Stimulated activated CD8-positive, alpha-beta memory T cell treated with anti-CD3 and anti-CD28 coated beads, Interleukin-2, amount 100 ng/mL, for 48 hours (primary cell): ENCODE results near the gene CDKAL1.
"Not testable (repeated sequence)": the region's sequence is repeated elsewhere in the genome, so short reads cannot be mapped to it uniquely, and the experiment has no call there.

Experiments used
- DNase-seq, 2 donors: peaks; one replicate each; pipeline ENCODE4 v3.0.0-alpha.2; 2020; ENCODE audit warnings: low read depth in 2 of 2

Gene CDKAL1

GRCh38 chr6:20594299-20594853, 60.1 kb downstream of the CDKAL1 start:
- DNase-seq: not testable (repeated sequence)

DNA sequence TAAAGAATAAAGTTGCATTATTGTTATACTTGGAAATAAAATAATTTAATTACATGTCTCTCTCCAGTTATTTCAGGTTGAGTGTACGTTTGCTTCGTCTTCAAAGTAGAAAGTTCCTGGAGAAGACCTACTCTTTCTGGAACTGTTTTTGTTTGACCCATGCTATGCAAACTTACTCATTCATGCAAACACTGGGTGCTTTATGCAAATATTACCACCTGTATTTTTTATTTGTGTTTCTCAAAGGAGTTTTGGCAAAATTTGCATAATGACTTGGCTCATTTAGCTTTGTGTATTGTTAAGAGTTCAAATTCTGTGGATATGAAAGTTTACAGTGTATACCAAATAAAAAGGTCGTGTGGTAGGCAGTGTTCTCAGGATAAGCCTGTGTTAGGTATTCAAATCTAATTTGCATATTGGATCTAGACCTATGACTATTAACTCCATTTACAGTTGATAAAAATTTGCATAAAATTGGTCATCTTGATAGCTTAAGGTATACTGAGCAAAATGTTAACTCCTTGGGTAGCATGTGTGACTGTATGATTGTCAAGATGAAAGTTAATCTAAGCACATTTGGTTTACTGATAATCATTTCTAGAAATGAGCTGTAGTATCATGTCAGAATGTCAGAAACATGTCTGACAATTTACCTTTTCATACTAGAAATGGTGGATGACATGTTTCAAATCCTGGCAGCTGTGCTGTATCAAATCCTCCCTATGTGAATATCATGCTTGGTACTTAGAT, 65.2 kb downstream of the CDKAL1 start:
- no peak for DNase-seq

DNA sequence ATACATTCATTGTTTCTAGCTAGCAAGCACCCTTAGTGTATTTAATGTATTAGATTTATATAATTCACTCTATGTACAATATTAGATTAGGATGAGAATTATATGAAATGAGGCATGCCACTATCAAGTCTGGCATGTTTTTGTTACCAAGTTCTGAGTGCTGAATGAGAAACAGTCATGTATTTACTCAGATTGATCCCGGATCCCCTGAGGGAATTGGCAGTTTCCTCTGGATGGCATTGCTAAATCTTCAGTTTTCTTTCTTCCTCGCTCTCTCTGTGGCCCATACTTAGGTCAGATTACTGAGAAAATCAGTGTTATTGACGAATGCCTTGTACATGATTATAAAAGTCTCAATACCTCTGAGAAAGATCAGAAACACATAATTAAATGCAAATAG, 66.6 kb downstream of the CDKAL1 start:
- DNase-seq: no peak

DNA sequence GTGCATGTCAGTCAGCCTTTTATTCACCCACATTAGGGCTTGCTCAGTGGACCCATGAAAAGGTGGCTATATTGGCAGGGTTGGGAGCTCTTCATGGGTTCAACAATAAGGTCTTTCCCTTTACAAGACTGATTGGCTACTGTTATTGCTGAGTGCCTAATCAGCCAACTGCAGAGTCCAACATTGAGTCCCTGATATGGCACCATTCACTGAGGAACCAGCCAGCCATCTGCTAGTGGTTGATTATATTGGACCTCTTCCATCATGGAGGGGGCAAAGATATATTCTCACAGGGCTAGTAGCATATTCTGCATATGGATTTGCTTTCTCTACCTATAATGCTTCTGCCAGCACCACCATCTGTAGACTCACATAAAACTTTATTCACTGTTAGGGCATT, 69.9 kb downstream of the CDKAL1 start:
- DNase-seq: no peak

DNA sequence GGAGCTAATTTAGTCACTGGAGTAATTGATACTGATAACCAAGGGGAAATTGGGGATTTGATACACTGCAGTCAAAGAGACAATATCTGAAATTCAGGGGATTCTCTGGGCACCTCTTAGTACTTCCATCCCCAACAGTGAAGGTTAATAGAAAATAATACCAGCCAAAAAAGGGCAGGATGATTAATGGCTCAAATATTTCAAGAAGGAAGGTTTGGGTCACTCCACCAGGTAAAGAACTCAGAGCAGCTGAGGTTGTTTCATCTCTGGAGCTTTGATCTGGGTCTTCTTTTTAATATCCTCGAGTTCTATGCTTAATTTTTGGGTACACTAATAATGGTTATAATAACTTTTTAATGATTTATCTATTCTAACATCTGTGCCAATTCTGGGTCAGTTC, 70.8 kb downstream of the CDKAL1 start:
- DNase-seq: no peak

DNA sequence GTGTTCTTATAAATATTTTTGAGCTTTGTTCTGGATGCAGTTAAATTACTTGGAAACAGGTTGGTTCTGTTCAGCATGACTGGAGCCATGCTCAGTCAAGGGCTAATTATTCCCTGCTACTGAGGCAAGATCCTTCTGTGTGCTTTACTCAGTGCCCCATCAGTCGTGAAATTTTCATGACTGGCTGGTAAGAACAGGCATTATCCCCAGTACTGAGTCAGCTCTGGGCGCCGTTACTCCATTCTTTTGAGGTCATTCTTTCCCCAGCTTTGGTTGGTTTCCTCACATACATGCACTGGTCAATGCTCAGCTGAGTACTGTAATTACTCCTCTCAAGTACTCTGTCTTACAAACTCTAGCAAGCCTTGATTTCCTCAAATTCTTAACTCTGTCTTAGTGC, 71.3 kb downstream of the CDKAL1 start:
- DNase-seq: no peak

- DNase-seq: no peak
Observed at GRCh38 chr6:20606831-20607230, 72.6 kb downstream of the CDKAL1 start.

GRCh38 chr6:20608356-20608755, 74.1 kb downstream of the CDKAL1 start:
- DNase-seq: no peak

- no peak for DNase-seq
Observed at GRCh38 chr6:20608905-20609304, 74.6 kb downstream of the CDKAL1 start.

DNA sequence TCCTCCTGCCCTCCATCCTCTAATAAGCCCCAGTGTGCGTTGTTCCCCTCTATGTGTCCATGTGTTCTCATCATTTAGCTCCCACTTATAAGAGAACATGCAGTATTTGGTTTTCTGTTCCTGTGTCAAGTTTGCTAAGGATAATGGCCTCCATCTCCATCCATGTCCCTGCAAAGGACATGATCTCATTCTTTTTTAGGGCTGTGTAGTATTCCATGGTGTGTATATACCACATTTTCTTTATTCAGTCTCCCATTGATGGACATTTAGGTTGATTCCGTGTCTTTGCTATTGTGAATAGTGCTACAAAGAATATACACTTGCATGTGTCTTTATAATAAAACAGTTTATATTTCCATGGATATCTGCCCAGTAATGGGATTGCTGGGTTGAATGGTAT, 75.7 kb downstream of the CDKAL1 start:
- DNase-seq: not testable (repeated sequence)

GRCh38 chr6:20610636-20611370, 76.5 kb downstream of the CDKAL1 start:
- no peak for DNase-seq

GRCh38 chr6:20617537-20617936, 83.3 kb downstream of the CDKAL1 start:
- DNase-seq: not testable (repeated sequence)

DNA sequence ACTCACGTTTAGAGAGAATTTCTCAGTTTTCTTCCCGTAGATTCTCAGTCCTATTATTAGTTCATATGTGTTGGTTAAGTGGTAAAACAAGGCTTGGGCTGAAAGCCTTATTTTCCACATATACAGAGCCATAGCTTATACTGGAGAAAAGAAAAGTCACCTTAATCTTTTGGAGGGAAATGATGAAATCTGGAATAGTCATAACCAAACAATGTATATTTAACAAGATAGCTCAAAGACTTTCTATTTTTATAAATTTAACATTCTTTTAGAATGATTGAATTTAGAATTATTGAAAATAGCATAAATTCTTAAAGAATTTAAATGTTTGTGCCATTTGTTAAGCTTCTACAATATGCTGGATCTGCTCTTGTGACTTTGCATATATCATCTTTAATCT, 85.8 kb downstream of the CDKAL1 start:
- DNase-seq: no peak

DNA sequence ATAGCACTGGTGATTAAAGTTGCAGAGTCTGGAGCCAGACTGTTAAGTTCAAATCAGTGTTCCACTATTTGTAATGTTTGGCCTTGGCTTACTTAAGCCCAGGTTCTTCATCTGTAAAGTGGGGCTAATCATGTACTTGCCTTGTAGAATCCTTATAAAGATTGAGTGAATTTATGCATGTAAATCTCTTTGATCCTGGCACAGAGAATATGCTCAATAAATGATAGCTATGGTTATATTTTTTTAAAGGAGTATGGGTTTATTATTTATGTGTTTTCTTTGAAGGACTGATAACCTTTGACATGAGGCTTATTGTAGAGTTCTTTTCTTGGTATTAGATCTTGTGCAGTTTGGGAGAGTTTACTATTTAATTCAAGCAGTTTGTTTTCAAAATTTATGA, 89.5 kb downstream of the CDKAL1 start:
- DNase-seq: no peak

DNA sequence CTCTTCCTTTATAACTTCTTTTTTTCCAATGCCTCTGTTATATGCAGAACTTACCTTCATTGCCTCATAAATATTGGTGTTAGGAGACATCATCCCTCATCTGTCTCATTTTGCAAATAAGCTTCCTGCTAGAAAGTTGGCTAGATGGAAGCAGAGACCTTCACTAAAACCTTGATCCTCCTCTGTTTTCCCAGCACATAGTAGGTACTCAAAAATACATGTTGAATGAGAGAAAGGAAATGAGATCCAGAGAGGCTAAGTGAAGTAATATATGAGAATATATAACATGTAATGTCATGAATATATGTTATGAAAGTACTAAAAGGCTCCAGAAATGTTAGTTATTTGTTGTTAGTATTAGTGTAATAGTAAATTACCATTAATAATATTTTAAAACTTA, 91.9 kb downstream of the CDKAL1 start:
- no peak for DNase-seq

- DNase-seq: no peak
Observed at GRCh38 chr6:20629509-20629908, 95.3 kb downstream of the CDKAL1 start.

DNA sequence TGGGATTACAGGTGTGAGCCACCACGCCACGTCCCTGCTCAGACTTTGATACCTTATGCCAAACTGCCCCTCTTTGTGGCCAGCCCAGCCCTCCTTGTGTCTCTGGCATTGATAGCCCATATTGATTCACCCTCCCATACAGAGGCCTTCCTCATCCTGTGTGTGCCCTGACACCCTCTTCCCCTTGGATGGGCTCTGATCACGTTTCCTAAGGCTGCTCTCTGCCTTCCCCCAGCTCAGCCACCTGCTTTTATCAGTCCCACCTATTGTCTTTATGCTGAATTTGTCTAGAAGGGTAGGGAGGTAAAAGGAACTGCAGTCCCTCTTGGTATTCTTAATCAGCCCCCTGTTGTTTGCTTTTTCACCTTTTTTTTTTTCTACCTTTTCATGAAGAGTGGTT, 95.9 kb downstream of the CDKAL1 start:
- no peak for DNase-seq

GRCh38 chr6:20630617-20631548, 96.6 kb downstream of the CDKAL1 start:
- DNase-seq: no peak

DNA sequence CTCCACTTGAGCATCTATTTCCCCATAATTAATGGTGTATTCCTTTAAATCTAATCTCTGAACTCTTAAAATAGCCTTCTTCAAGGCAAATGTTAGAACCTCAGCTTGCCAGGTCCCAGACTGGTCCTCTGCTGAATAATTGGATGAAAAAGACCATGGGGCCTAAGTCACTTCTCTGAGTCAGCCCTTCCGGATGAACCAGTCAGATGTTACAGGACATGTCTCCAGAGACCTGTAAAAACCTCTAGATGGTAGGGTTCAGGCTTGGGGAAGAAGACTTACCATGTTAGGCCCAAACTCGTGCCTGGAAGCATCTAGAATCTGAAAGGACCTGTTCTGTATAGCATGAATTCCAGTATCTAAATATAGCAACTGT, 97.3 kb downstream of the CDKAL1 start:
- no peak for DNase-seq

DNA sequence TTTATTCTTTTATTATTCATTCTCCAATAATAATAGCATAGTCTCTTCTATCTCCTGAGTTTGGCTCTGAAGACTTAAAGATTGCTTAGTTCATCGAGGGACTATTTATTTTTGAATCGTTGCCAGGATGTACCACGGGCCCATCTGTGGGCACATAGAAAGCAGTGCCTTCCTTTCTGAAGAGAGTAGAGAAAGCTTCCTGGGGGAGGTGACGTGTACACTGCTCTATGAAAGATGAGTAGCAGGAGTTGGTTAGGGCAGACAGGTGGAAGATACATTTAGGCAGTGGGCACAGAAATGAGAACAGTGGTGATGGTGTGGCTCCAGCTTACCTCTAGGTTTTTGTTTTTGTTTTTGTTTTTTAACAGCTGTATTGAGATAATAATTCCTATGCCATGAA, 98.4 kb downstream of the CDKAL1 start:
- no peak for DNase-seq

GRCh38 chr6:20633566-20634340, 99.5 kb downstream of the CDKAL1 start:
- no peak for DNase-seq
